Ishikawa (cell line): ENCODE data around the gene PSMD2.

Experiments used
- CEBPB ChIP-seq: IDR thresholded peaks from 2 replicates; pipeline ENCODE4 v1.6.1; 2012
- CREB1 ChIP-seq: IDR thresholded peaks from 2 replicates; pipeline ENCODE4 v1.6.1; 2012; ENCODE audit warnings: low read depth
- EGR1 ChIP-seq: IDR thresholded peaks from 2 replicates; pipeline ENCODE4 v1.6.1; 2012
- EP300 ChIP-seq: IDR thresholded peaks from 2 replicates; pipeline ENCODE4 v1.6.1; 2012; ENCODE audit warnings: borderline replicate concordance
- FOXM1 ChIP-seq: IDR thresholded peaks from 2 replicates; pipeline ENCODE4 v1.6.1; 2012; ENCODE audit warnings: low read depth, borderline replicate concordance
- MAX ChIP-seq: IDR thresholded peaks from 2 replicates; pipeline ENCODE4 v1.6.1; 2012
- NFIC ChIP-seq: IDR thresholded peaks from 2 replicates; pipeline ENCODE4 v1.6.1; 2012
- RAD21 ChIP-seq: IDR thresholded peaks from 2 replicates; pipeline ENCODE4 v1.6.1; 2012; ENCODE audit warnings: low read depth
- REST ChIP-seq: IDR thresholded peaks from 2 replicates; pipeline ENCODE4 v1.6.1; 2012; ENCODE audit warnings: low read depth, mild to moderate bottlenecking
- TAF1 ChIP-seq: IDR thresholded peaks from 2 replicates; pipeline ENCODE4 v1.6.1; 2012; ENCODE audit warnings: low read depth, mild to moderate bottlenecking
- TCF12 ChIP-seq: IDR thresholded peaks from 2 replicates; pipeline ENCODE4 v1.6.1; 2012; ENCODE audit warnings: low read depth
- TEAD4 ChIP-seq: IDR thresholded peaks from 2 replicates; pipeline ENCODE4 v1.6.1; 2012
- USF1 ChIP-seq: IDR thresholded peaks from 2 replicates; pipeline ENCODE4 v1.6.1; 2012
- YY1 ChIP-seq: IDR thresholded peaks from 2 replicates; pipeline ENCODE4 v1.6.1; 2012; ENCODE audit warnings: low read depth
- ZBTB7A ChIP-seq: IDR thresholded peaks from 2 replicates; pipeline ENCODE4 v1.6.1; 2012; ENCODE audit warnings: low read depth

The PSMD2 gene

GRCh38 chr3:184298759-184299487, at the start of gene PSMD2:
TSS of gene PSMD2 (plus strand) at chr3:184299241. CDS start at chr3:184299267, 26 bp downstream.
- TF ChIP-seq TEAD4 (no peak), REST (no peak), FOXM1 (no peak), YY1 (peak; percentile 87), RAD21 (no peak), CREB1 (no peak), EP300 (no peak), TAF1 (peak; percentile 93), TCF12 (no peak), CEBPB (no peak), NFIC (no peak), USF1 (no peak), EGR1 (no peak), ZBTB7A (no peak; the same call in 1 of the 2 replicates), MAX (0 out of 2 replicates have a peak, but pooled peaks have one; percentile 13)

- TF ChIP-seq FOXM1 (peak; percentile 20; the same call in 1 of the 2 replicates), EGR1 (no peak; the same call in 1 of the 2 replicates), EP300 (peak; percentile 38; the same call in 1 of the 2 replicates), CEBPB (peak; percentile 99), RAD21 (peak; percentile 8; the same call in 1 of the 2 replicates), ZBTB7A (no peak), REST (peak; percentile 41), CREB1 (no peak), TCF12 (peak; percentile 48; the same call in 1 of the 2 replicates), USF1 (peak; percentile 70), TEAD4 (no peak; the same call in 1 of the 2 replicates), MAX (peak; percentile 100), TAF1 (peak; percentile 65), NFIC (peak; percentile 28; the same call in 1 of the 2 replicates), YY1 (peak; percentile 86)
These were observed 49.5 kb upstream of the PSMD2 start, which contains the start of gene EEF1AKMT4 for GRCh38 chr3:184249412-184250166. TSS of gene EEF1AKMT4 (plus strand) at chr3:184249672. CDS start at chr3:184249695, 23 bp downstream.

GRCh38 chr3:184250167-184250828, 48.7 kb upstream of the PSMD2 start:
- TF ChIP-seq TEAD4 (no peak), USF1 (no peak), EP300 (no peak), TCF12 (no peak), RAD21 (peak; percentile 89), CREB1 (no peak), TAF1 (no peak), EGR1 (no peak)
